Smooth muscle cell (in vitro differentiated cells): ENCODE data around the gene UBE2J2. TPM values are rescaled to one million over a fixed set of nuclear protein-coding genes. Genes with fewer than 3 reads are reported as not detected.

Experiments
- DNase-seq: peaks from one replicate; lab custom pipeline; 2025; ENCODE audit not compliant: unreplicated experiment; lab: John Stamatoyannopoulos, UW
- H2AFZ ChIP-seq: fragments of 200-600 bp; sonication (generic); 2 replicates; pipeline ENCODE4 v1.6.0; 2016; ENCODE audit warnings: antibody characterized with exemption, low read depth, mild to moderate bottlenecking
- H3F3A ChIP-seq: fragments of 200-600 bp; sonication (generic); 2 replicates; pipeline ENCODE4 v1.6.0; 2017; ENCODE audit warnings: antibody characterized with exemption, low read depth
- H3K27ac ChIP-seq: fragments of 200-600 bp; sonication (generic); 2 replicates; pipeline ENCODE4 v1.5.1; 2016; ENCODE audit warnings: low read depth, mild to moderate bottlenecking
- H3K27me3 ChIP-seq: fragments of 200-600 bp; sonication (generic); 2 replicates; pipeline ENCODE4 v1.6.1; 2016; ENCODE audit warnings: low read depth, mild to moderate bottlenecking
- H3K36me3 ChIP-seq: fragments of 200-600 bp; sonication (generic); 2 replicates; pipeline ENCODE4 v1.5.1; 2016; ENCODE audit warnings: low read depth
- H3K4me1 ChIP-seq: fragments of 200-600 bp; sonication (generic); 2 replicates; pipeline ENCODE4 v1.5.1; 2016; ENCODE audit warnings: low read depth
- H3K4me2 ChIP-seq: fragments of 200-600 bp; sonication (generic); 2 replicates; pipeline ENCODE4 v1.6.0; 2016; ENCODE audit warnings: mild to moderate bottlenecking
- H3K4me3 ChIP-seq: fragments of 200-600 bp; sonication (generic); 2 replicates; pipeline ENCODE4 v1.5.1; 2016; ENCODE audit warnings: mild to moderate bottlenecking
- H3K79me2 ChIP-seq: fragments of 200-600 bp; sonication (generic); 2 replicates; pipeline ENCODE4 v1.6.0; 2016; ENCODE audit warnings: low read depth, mild to moderate bottlenecking
- H3K9ac ChIP-seq: fragments of 200-600 bp; sonication (generic); 2 replicates; pipeline ENCODE4 v1.6.0; 2016; ENCODE audit warnings: low read depth
- H3K9me3 ChIP-seq: fragments of 200-600 bp; sonication (generic); replicated peaks from 2 replicates; pipeline ENCODE4 v1.5.1; 2016; ENCODE audit warnings: low read depth
- H4K20me1 ChIP-seq: fragments of 200-600 bp; sonication (generic); 2 replicates; pipeline ENCODE4 v1.6.0; 2016; ENCODE audit warnings: low read depth
- CTCF ChIP-seq: fragments of 200-600 bp; sonication (generic); IDR thresholded peaks from 2 replicates; pipeline ENCODE4 v1.5.1; 2017; ENCODE audit warnings: borderline replicate concordance, mild to moderate bottlenecking, antibody characterized with exemption; ENCODE audit not compliant: insufficient read depth, poor library complexity, severe bottlenecking
- WGBS: methylation state at CpG from one replicate; pipeline ENCODE4 v1.1.7; 2016; ENCODE audit warnings: low lambda C conversion rate; 5-methylcytosine and 5-hydroxymethylcytosine counted together
- microRNA-seq: library from miRNA; unstranded; fragments of <30 nt; microRNA quantifications from one replicate; pipeline ENCODE4, GENCODE V29; 2016; ENCODE audit warnings: borderline number of aligned reads
- polyA plus RNA-seq: library from polyadenylated mRNA; unstranded; fragments of >200 nt; fragmentation: Nextera tagmentation; extraction: Ambion mirVana; gene quantifications from 2 replicates; pipeline ENCODE4 v1.2.1, GENCODE V29; 2016
- small RNA-seq: library from RNA; depleted of rRNA; stranded (forward); fragments of <200 nt; gene quantifications from one replicate; pipeline ENCODE3, GENCODE V24; 2014
- total RNA-seq: library from RNA; depleted of rRNA; stranded (reverse); fragments of >200 nt; gene quantifications from 2 replicates; pipeline ENCODE4 v1.2.3, GENCODE V29; 2014

UBE2J2 gene
- total and polyA plus RNA-seq, 2 experiments from 2014 or later = 30.2 to 72.9 TPM

DNA sequence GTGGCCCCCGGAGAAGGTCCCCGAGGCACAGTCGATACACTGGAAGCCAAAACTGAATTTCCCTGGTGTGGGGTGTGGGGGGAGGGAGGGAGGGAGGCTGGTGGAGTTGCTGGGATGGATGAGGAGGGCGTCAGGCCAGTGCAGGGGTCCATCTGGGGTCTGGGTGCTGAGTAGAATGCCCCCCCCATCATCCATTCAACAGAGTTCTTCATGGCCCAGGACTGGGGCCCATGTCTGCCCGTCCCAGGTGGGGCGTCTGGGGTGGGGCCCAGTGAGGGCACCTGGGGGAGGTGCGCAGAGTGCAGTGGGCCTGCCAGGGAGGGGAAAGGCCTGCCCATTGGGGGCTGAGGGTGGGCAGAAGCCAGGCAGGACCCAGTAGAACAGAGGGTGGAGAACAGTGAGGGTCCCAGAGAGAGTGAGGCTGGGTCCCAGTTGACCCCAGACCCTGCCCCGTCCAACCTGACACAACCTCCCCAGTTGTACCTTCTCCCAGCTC is 69.2 kb downstream of the UBE2J2 start:
- Histone ChIP-seq H3K4me2 (no peak overlapping the region), H3K36me3 (no peaks in the 10 kb centered on the region), H3K79me2 (no peaks in the 10 kb centered on the region), H2AFZ (no peak overlapping the region), H3F3A (no peaks in the 10 kb centered on the region), H4K20me1 (no peaks in the 10 kb centered on the region), H3K27me3 (no peaks in the 10 kb centered on the region), H3K4me3 (no peak overlapping the region), H3K27ac (no peak overlapping the region), H3K9ac (no peak overlapping the region), H3K4me1 (peaks cover 9% of the 10 kb centered on the region), H3K9me3 (no peaks in the 10 kb centered on the region)
- WGBS = 100% methylated on average over 4 of the region's 8 CpGs
- DNase-seq = no peak
- TF ChIP-seq CTCF = no peak

Small RNA genes lying within 50 kb of the gene (microRNA-seq; reads per million reads assigned to microRNA genes)
- 6.4 reads per million, percentile 4 among the genes with 10 or more reads in this experiment for gene MIR6726
- gene MIR6727 = 1.8 reads per million

Small RNA genes lying within 50 kb of the gene (small RNA-seq; reads per million reads assigned to genes)
- 0.21 reads per million for gene MIR6726

Other genes starting within 250 kb of the UBE2J2 start
- 0.81 and 4.3 TPM in 2 replicates for gene RNF223, start 199.5 kb downstream of the UBE2J2 start, total RNA-seq
- gene RNF223, start 199.5 kb downstream of the UBE2J2 start, polyA plus RNA-seq = 1.6 and 1.9 TPM in 2 replicates
- gene C1orf159, start 157.8 kb downstream of the UBE2J2 start, total RNA-seq = 9.3 and 24.5 TPM in 2 replicates
- gene C1orf159, start 157.8 kb downstream of the UBE2J2 start, polyA plus RNA-seq = 20.2 and 27.1 TPM in 2 replicates
- gene TTLL10, start 100.0 kb downstream of the UBE2J2 start, total RNA-seq = not detected in 2 replicates
- gene TTLL10, start 100.0 kb downstream of the UBE2J2 start, polyA plus RNA-seq = 0.45 TPM in 1 of 2 replicates, not detected in the other
- 1.9 and 4.8 TPM in 2 replicates for gene TNFRSF18, start 67.3 kb downstream of the UBE2J2 start, total RNA-seq
- gene TNFRSF18, start 67.3 kb downstream of the UBE2J2 start, polyA plus RNA-seq = 12.2 and 15.8 TPM in 2 replicates
- gene TNFRSF4, start 59.7 kb downstream of the UBE2J2 start, total RNA-seq = 0.54 TPM in 1 of 2 replicates, not detected in the other
- 0.79 TPM in 1 of 2 replicates, not detected in the other for gene TNFRSF4, start 59.7 kb downstream of the UBE2J2 start, polyA plus RNA-seq
- gene SDF4, start 41.9 kb downstream of the UBE2J2 start, total RNA-seq = 75.0 and 94.9 TPM in 2 replicates
- 263 TPM in 2 replicates for gene SDF4, start 41.9 kb downstream of the UBE2J2 start, polyA plus RNA-seq
- gene B3GALT6, start 41.6 kb downstream of the UBE2J2 start, total RNA-seq = 12.9 and 15.0 TPM in 2 replicates
- gene B3GALT6, start 41.6 kb downstream of the UBE2J2 start, polyA plus RNA-seq = 33.2 and 39.3 TPM in 2 replicates
- gene C1QTNF12, start 27.1 kb downstream of the UBE2J2 start, total RNA-seq = 1.8 and 1.9 TPM in 2 replicates
- gene C1QTNF12, start 27.1 kb downstream of the UBE2J2 start, polyA plus RNA-seq = 5.4 and 12.3 TPM in 2 replicates
- gene SCNN1D, start 6.6 kb upstream of the UBE2J2 start, total RNA-seq = 2.0 and 6.7 TPM in 2 replicates
- 5.0 and 6.9 TPM in 2 replicates for gene SCNN1D, start 6.6 kb upstream of the UBE2J2 start, polyA plus RNA-seq
- 29.9 and 33.7 TPM in 2 replicates for gene ACAP3, start 34.1 kb upstream of the UBE2J2 start, total RNA-seq
- gene ACAP3, start 34.1 kb upstream of the UBE2J2 start, polyA plus RNA-seq = 63.9 and 72.6 TPM in 2 replicates
- gene PUSL1, start 34.7 kb upstream of the UBE2J2 start, total RNA-seq = 16.7 and 23.6 TPM in 2 replicates
- 31.4 and 34.1 TPM in 2 replicates for gene PUSL1, start 34.7 kb upstream of the UBE2J2 start, polyA plus RNA-seq
- 48.5 and 49.3 TPM in 2 replicates for gene INTS11, start 50.8 kb upstream of the UBE2J2 start, total RNA-seq
- 63.1 and 82.1 TPM in 2 replicates for gene INTS11, start 50.8 kb upstream of the UBE2J2 start, polyA plus RNA-seq
- gene CPTP, start 50.9 kb upstream of the UBE2J2 start, total RNA-seq = 13.8 and 16.2 TPM in 2 replicates
- gene CPTP, start 50.9 kb upstream of the UBE2J2 start, polyA plus RNA-seq = 32.5 and 34.3 TPM in 2 replicates
- 0.18 and 0.36 TPM in 2 replicates for gene TAS1R3, start 57.4 kb upstream of the UBE2J2 start, total RNA-seq
- 0.39 and 0.79 TPM in 2 replicates for gene TAS1R3, start 57.4 kb upstream of the UBE2J2 start, polyA plus RNA-seq
- 28.5 and 37.8 TPM in 2 replicates for gene DVL1, start 75.6 kb upstream of the UBE2J2 start, total RNA-seq
- gene DVL1, start 75.6 kb upstream of the UBE2J2 start, polyA plus RNA-seq = 28.7 and 43.5 TPM in 2 replicates
- gene MXRA8, start 84.7 kb upstream of the UBE2J2 start, total RNA-seq = 240 and 266 TPM in 2 replicates
- gene MXRA8, start 84.7 kb upstream of the UBE2J2 start, polyA plus RNA-seq = 473 and 597 TPM in 2 replicates
- gene AURKAIP1, start 101.4 kb upstream of the UBE2J2 start, total RNA-seq = 60.1 and 81.8 TPM in 2 replicates
- gene AURKAIP1, start 101.4 kb upstream of the UBE2J2 start, polyA plus RNA-seq = 214 and 245 TPM in 2 replicates
- gene CCNL2, start 125.5 kb upstream of the UBE2J2 start, total RNA-seq = 172 and 180 TPM in 2 replicates
- gene CCNL2, start 125.5 kb upstream of the UBE2J2 start, polyA plus RNA-seq = 144 and 226 TPM in 2 replicates
- gene MRPL20, start 133.4 kb upstream of the UBE2J2 start, total RNA-seq = 99.0 and 99.6 TPM in 2 replicates
- gene MRPL20, start 133.4 kb upstream of the UBE2J2 start, polyA plus RNA-seq = 147 and 161 TPM in 2 replicates
- gene ANKRD65, start 147.4 kb upstream of the UBE2J2 start, total RNA-seq = 5.3 and 10.1 TPM in 2 replicates
- 6.1 and 30.1 TPM in 2 replicates for gene ANKRD65, start 147.4 kb upstream of the UBE2J2 start, polyA plus RNA-seq
- gene VWA1, start 161.8 kb upstream of the UBE2J2 start, total RNA-seq = 25.1 and 29.5 TPM in 2 replicates
- 79.2 and 156 TPM in 2 replicates for gene VWA1, start 161.8 kb upstream of the UBE2J2 start, polyA plus RNA-seq
- 0.09 and 0.40 TPM in 2 replicates for gene ATAD3C, start 175.8 kb upstream of the UBE2J2 start, total RNA-seq
- 0.86 and 2.6 TPM in 2 replicates for gene ATAD3C, start 175.8 kb upstream of the UBE2J2 start, polyA plus RNA-seq
- 6.7 and 8.6 TPM in 2 replicates for gene ATAD3B, start 197.9 kb upstream of the UBE2J2 start, total RNA-seq
- 20.2 and 27.4 TPM in 2 replicates for gene ATAD3B, start 197.9 kb upstream of the UBE2J2 start, polyA plus RNA-seq
- gene ATAD3A, start 238.3 kb upstream of the UBE2J2 start, total RNA-seq = 14.3 and 16.0 TPM in 2 replicates
- 58.0 and 68.7 TPM in 2 replicates for gene ATAD3A, start 238.3 kb upstream of the UBE2J2 start, polyA plus RNA-seq